Measurements from ENCODE around the gene BAG3.

DNA sequence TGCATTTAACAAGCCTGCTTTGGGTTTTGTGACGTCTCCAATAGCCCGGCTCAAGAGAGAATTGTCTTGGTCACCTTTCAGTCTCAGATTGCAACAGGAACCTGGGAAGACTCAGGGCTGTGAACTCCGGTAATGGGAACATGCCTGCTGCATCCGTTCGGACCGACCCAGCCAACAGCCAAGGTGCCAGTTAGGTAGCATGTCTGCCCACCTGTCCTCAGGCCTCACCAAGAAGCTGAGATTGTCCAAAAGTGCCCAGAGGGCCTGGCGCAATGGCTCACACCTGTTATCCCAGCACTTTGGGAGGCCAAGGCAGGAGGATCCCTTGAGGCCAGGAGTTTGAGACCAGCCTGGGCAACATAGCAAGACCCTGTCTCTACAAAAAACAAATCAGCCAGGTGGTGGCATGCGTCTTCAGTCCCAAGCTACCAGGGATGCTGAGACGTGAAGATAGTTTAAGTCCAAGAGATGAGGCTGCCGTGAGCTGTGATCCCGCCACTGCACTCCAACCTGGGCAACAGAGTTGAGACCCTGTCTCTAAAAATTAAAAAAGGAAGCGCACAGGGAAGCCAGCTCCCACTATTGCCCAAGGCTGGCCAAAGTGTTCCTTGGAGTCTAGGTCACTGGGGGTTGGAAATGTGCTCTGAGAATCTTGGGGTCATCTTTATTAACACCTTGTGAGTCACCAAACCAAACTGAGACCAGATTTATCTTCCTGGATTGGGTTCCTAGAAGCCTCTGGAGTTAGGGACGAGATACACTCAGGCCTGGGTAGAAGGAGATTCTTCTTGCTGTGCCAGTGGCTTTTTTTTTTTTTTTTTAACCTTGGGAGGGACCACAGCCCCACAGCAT is 26.9 kb downstream of the BAG3 start:
- TF ChIP-seq NFIC (IDR thresholded peaks at IDR 0.05) (no peak), KAT8 (IDR thresholded peaks at IDR 0.05; ENCODE audit: low read depth) (no peak), ZFP1 (CRISPR knock-in tag; IDR thresholded peaks at IDR 0.05) (no peak), SIRT6 (IDR thresholded peaks at IDR 0.05; ENCODE audit: low read depth, low read length) (no peak), RCOR1 (IDR thresholded peaks at IDR 0.05; ENCODE audit: borderline replicate concordance in 1 of 2, low read depth in 2 of 2, low read length in 2 of 2) (no peak), NBN (IDR thresholded peaks at IDR 0.05; ENCODE audit: low read depth) (no peak), ERF (CRISPR knock-in tag; IDR thresholded peaks at IDR 0.05) (no peak), NR2C1 (IDR thresholded peaks at IDR 0.05) (no peak), NR2C1 (tag; IDR thresholded peaks at IDR 0.05) (no peak), ELF4 (CRISPR knock-in tag; IDR thresholded peaks at IDR 0.05) (no peak)
- TF ChIP-seq, protein P1, sequence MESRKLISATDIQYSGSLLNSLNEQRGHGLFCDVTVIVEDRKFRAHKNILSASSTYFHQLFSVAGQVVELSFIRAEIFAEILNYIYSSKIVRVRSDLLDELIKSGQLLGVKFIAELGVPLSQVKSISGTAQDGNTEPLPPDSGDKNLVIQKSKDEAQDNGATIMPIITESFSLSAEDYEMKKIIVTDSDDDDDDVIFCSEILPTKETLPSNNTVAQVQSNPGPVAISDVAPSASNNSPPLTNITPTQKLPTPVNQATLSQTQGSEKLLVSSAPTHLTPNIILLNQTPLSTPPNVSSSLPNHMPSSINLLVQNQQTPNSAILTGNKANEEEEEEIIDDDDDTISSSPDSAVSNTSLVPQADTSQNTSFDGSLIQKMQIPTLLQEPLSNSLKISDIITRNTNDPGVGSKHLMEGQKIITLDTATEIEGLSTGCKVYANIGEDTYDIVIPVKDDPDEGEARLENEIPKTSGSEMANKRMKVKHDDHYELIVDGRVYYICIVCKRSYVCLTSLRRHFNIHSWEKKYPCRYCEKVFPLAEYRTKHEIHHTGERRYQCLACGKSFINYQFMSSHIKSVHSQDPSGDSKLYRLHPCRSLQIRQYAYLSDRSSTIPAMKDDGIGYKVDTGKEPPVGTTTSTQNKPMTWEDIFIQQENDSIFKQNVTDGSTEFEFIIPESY (CRISPR knock-in tag; IDR thresholded peaks at IDR 0.05): no peak
- TF ChIP-seq, protein P2, sequence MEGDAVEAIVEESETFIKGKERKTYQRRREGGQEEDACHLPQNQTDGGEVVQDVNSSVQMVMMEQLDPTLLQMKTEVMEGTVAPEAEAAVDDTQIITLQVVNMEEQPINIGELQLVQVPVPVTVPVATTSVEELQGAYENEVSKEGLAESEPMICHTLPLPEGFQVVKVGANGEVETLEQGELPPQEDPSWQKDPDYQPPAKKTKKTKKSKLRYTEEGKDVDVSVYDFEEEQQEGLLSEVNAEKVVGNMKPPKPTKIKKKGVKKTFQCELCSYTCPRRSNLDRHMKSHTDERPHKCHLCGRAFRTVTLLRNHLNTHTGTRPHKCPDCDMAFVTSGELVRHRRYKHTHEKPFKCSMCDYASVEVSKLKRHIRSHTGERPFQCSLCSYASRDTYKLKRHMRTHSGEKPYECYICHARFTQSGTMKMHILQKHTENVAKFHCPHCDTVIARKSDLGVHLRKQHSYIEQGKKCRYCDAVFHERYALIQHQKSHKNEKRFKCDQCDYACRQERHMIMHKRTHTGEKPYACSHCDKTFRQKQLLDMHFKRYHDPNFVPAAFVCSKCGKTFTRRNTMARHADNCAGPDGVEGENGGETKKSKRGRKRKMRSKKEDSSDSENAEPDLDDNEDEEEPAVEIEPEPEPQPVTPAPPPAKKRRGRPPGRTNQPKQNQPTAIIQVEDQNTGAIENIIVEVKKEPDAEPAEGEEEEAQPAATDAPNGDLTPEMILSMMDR (IDR thresholded peaks at IDR 0.05 in 2 of 3, conservative IDR thresholded peaks at IDR 0.05 in 1 of 3; ENCODE audit: insufficient read depth in 2 of 3, low read depth in 1 of 3, low read length in 3 of 3): no peak
- TF ChIP-seq, protein P3, sequence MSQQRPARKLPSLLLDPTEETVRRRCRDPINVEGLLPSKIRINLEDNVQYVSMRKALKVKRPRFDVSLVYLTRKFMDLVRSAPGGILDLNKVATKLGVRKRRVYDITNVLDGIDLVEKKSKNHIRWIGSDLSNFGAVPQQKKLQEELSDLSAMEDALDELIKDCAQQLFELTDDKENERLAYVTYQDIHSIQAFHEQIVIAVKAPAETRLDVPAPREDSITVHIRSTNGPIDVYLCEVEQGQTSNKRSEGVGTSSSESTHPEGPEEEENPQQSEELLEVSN (IDR thresholded peaks at IDR 0.05; ENCODE audit: borderline replicate concordance in 1 of 2, extremely low read depth in 1 of 2, insufficient read depth in 1 of 2, insufficient read length in 1 of 2, low read depth in 1 of 2, low read length in 1 of 2, poor library complexity in 1 of 2, severe bottlenecking in 1 of 2): no peak
